Effector memory CD8-positive, alpha-beta T cell (primary cell): Measurements from ENCODE around the gene S100B.

Experiments
- ATAC-seq: fragments of 150-1000 bp; cut with Tn5 transposase; replicated peaks from 2 replicates; pipeline ENCODE4 v1.10.0; 2021; ENCODE audit warnings: mild to moderate bottlenecking, moderate library complexity
- DNase-seq, 3 experiments: peaks; one replicate each; pipeline ENCODE4 v3.0.0; 2021
- H3K27ac Mint-ChIP-seq, 2 donors: one replicate each; pipeline ENCODE4 v1.8.0; 2022; ENCODE audit warnings: mild to moderate bottlenecking in 2 of 2, mixed read lengths in 2 of 2, moderate library complexity in 2 of 2
- H3K27me3 Mint-ChIP-seq, 2 donors: one replicate each; pipeline ENCODE4 v1.8.0; 2022; ENCODE audit warnings: mixed read lengths in 2 of 2
- H3K36me3 Mint-ChIP-seq: one replicate; pipeline ENCODE4 v1.8.0; 2022; ENCODE audit warnings: mild to moderate bottlenecking, moderate library complexity, mixed read lengths; ENCODE audit not compliant: insufficient read depth
- H3K4me1 Mint-ChIP-seq, 2 donors: one replicate each; pipeline ENCODE4 v1.8.0; 2022; ENCODE audit warnings: low read depth in 2 of 2, mixed read lengths in 2 of 2
- H3K4me3 Mint-ChIP-seq, 2 donors: one replicate each; pipeline ENCODE4 v1.8.0; 2022; ENCODE audit warnings: mild to moderate bottlenecking in 2 of 2, mixed read lengths in 2 of 2, moderate library complexity in 2 of 2
- H3K9me3 Mint-ChIP-seq, 2 donors: one replicate each; pipeline ENCODE4 v1.8.0; 2022; ENCODE audit warnings: mixed read lengths in 2 of 2

Gene S100B

GRCh38 chr21:46622226-46622625, 17.3 kb upstream of the S100B start:
- peaks cover 36 to 38% of the 10 kb centered on the region in 2 donors for H3K4me1 Mint-ChIP-seq
- peak overlapping the region; percentile 63 to 67 for H3K4me3 Mint-ChIP-seq
- H3K27ac Mint-ChIP-seq: peak overlapping the region; percentile 96 to 98
- ATAC-seq (peak; percentile 95), DNase-seq (peak; percentile 50 to 58 (median 58))
- H3K9me3 Mint-ChIP-seq: no peaks in the 10 kb centered on the region
- H3K36me3 Mint-ChIP-seq: no peaks in the 10 kb centered on the region
- H3K27me3 Mint-ChIP-seq: no peaks in the 10 kb centered on the region

- Mint-ChIP-seq H3K4me3 (peak overlapping the region; percentile 63 to 67), H3K4me1 (peaks cover 31 to 35% of the 10 kb centered on the region in 2 donors), H3K9me3 (no peaks in the 10 kb centered on the region), H3K27me3 (peaks cover 0 to under 1% of the 10 kb centered on the region in 2 donors), H3K27ac (peak overlapping the region; percentile 96 to 98), H3K36me3 (no peaks in the 10 kb centered on the region)
- DNase-seq (no peak), ATAC-seq (peak; percentile 48)
Observed at GRCh38 chr21:46621457-46622182, 16.7 kb upstream of the S100B start.

GRCh38 chr21:46620846-46621245, 16.0 kb upstream of the S100B start:
- peaks cover 0 to 6% of the 10 kb centered on the region in 2 donors for H3K27me3 Mint-ChIP-seq
- no peak for ATAC-seq
- H3K27ac Mint-ChIP-seq: peak overlapping the region; percentile 96 to 98
- DNase-seq: no peak
- H3K4me1 Mint-ChIP-seq: peaks cover 31 to 35% of the 10 kb centered on the region in 2 donors
- H3K36me3 Mint-ChIP-seq: no peaks in the 10 kb centered on the region
- H3K4me3 Mint-ChIP-seq: peak overlapping the region in 1 of 2 donors; percentile 67
- H3K9me3 Mint-ChIP-seq: no peaks in the 10 kb centered on the region

- Mint-ChIP-seq H3K36me3 (no peaks in the 10 kb centered on the region), H3K4me1 (peaks cover 30 to 35% of the 10 kb centered on the region in 2 donors), H3K9me3 (no peaks in the 10 kb centered on the region), H3K4me3 (no peak overlapping the region), H3K27me3 (peaks cover 0 to 6% of the 10 kb centered on the region in 2 donors), H3K27ac (peak overlapping the region; percentile 96 to 98)
- DNase-seq (no peak), ATAC-seq (no peak)
Observed at GRCh38 chr21:46619846-46620245, 15.0 kb upstream of the S100B start.

GRCh38 chr21:46618738-46619379, 14.0 kb upstream of the S100B start:
- H3K36me3 Mint-ChIP-seq: no peaks in the 10 kb centered on the region
- H3K4me1 Mint-ChIP-seq: peaks cover 30 to 35% of the 10 kb centered on the region in 2 donors
- DNase-seq (no peak), ATAC-seq (no peak)
- peaks cover 0 to 6% of the 10 kb centered on the region in 2 donors for H3K27me3 Mint-ChIP-seq
- H3K9me3 Mint-ChIP-seq: no peaks in the 10 kb centered on the region
- H3K27ac Mint-ChIP-seq: peak overlapping the region in 1 of 2 donors; percentile 96
- no peak overlapping the region for H3K4me3 Mint-ChIP-seq

GRCh38 chr21:46617267-46618051, 12.6 kb upstream of the S100B start:
- Mint-ChIP-seq H3K9me3 (no peaks in the 10 kb centered on the region), H3K27ac (no peak overlapping the region), H3K4me1 (peaks cover 23 to 28% of the 10 kb centered on the region in 2 donors), H3K4me3 (no peak overlapping the region), H3K27me3 (peaks cover 0 to 6% of the 10 kb centered on the region in 2 donors), H3K36me3 (no peaks in the 10 kb centered on the region)
- DNase-seq (no peak), ATAC-seq (no peak)

- Mint-ChIP-seq H3K4me3 (no peak overlapping the region), H3K36me3 (no peaks in the 10 kb centered on the region), H3K27me3 (peaks cover 0 to 6% of the 10 kb centered on the region in 2 donors), H3K4me1 (peaks cover 17 to 20% of the 10 kb centered on the region in 2 donors), H3K9me3 (no peaks in the 10 kb centered on the region), H3K27ac (no peak overlapping the region)
- DNase-seq (no peak), ATAC-seq (no peak)
Observed at GRCh38 chr21:46616656-46617055, 11.8 kb upstream of the S100B start.

- no peak for DNase-seq
- Mint-ChIP-seq H3K9me3 (no peaks in the 10 kb centered on the region), H3K27me3 (peaks cover 0 to 6% of the 10 kb centered on the region in 2 donors), H3K4me1 (peaks cover 12 to 14% of the 10 kb centered on the region in 2 donors), H3K4me3 (no peak overlapping the region), H3K27ac (no peak overlapping the region), H3K36me3 (no peaks in the 10 kb centered on the region)
- no peak for ATAC-seq
Observed at GRCh38 chr21:46616050-46616449, 11.2 kb upstream of the S100B start.

- Mint-ChIP-seq H3K36me3 (no peaks in the 10 kb centered on the region), H3K27ac (no peak overlapping the region), H3K27me3 (peaks cover 0 to 6% of the 10 kb centered on the region in 2 donors), H3K4me3 (no peak overlapping the region), H3K9me3 (no peaks in the 10 kb centered on the region), H3K4me1 (peaks cover 0 to 7% of the 10 kb centered on the region in 2 donors)
- DNase-seq (no peak), ATAC-seq (no peak)
Observed at GRCh38 chr21:46613391-46613790, 8.5 kb upstream of the S100B start.

GRCh38 chr21:46610018-46610701, 5.3 kb upstream of the S100B start:
- H3K27ac Mint-ChIP-seq: peak overlapping the region in 1 of 2 donors; percentile 20

GRCh38 chr21:46608672-46609111, 3.8 kb upstream of the S100B start:
- H3K27me3 Mint-ChIP-seq: no peaks in the 10 kb centered on the region
- ATAC-seq (no peak), DNase-seq (no peak)
- H3K4me3 Mint-ChIP-seq: no peak overlapping the region
- no peaks in the 10 kb centered on the region for H3K36me3 Mint-ChIP-seq
- H3K9me3 Mint-ChIP-seq: no peaks in the 10 kb centered on the region
- peaks cover 31 to 33% of the 10 kb centered on the region in 2 donors for H3K4me1 Mint-ChIP-seq
- no peak overlapping the region for H3K27ac Mint-ChIP-seq

More at GRCh38 chr21:46610018-46610701, 5.3 kb upstream of the S100B start:
- Mint-ChIP-seq H3K27me3 (no peaks in the 10 kb centered on the region), H3K4me1 (peaks cover 26 to 28% of the 10 kb centered on the region in 2 donors), H3K9me3 (no peaks in the 10 kb centered on the region), H3K4me3 (no peak overlapping the region), H3K36me3 (no peaks in the 10 kb centered on the region)
- ATAC-seq (no peak), DNase-seq (no peak)

GRCh38 chr21:46607636-46608035, 2.8 kb upstream of the S100B start:
- H3K27ac Mint-ChIP-seq: no peak overlapping the region
- peaks cover 31 to 33% of the 10 kb centered on the region in 2 donors for H3K4me1 Mint-ChIP-seq
- H3K36me3 Mint-ChIP-seq: no peaks in the 10 kb centered on the region
- ATAC-seq (no peak), DNase-seq (no peak)
- no peaks in the 10 kb centered on the region for H3K27me3 Mint-ChIP-seq
- no peaks in the 10 kb centered on the region for H3K9me3 Mint-ChIP-seq
- no peak overlapping the region for H3K4me3 Mint-ChIP-seq

GRCh38 chr21:46606427-46606813, 1.5 kb upstream of the S100B start:
- ATAC-seq (peak; percentile 9), DNase-seq (no peak)
- Mint-ChIP-seq H3K36me3 (no peaks in the 10 kb centered on the region), H3K4me3 (peak overlapping the region; percentile 69 to 79), H3K9me3 (no peaks in the 10 kb centered on the region), H3K27ac (peak overlapping the region; percentile 89 to 93), H3K27me3 (no peaks in the 10 kb centered on the region), H3K4me1 (peaks cover 33 to 34% of the 10 kb centered on the region in 2 donors)
